ENCODE measurements around the gene CEP85. TPM values are rescaled to one million over a fixed set of nuclear protein-coding genes. Genes with fewer than 3 reads are reported as not detected.

CEP85 gene
- total RNA-seq, 2 experiments from 2014 or later, result 42.0 to 56.3 TPM

- no peak for ATAC-seq
- Mint-ChIP-seq H3K4me3 (peak overlapping the region; percentile 89), H3K9me3 (ENCODE audit: low read depth) (no peaks in the 10 kb centered on the region), H3K27ac (peak overlapping the region; percentile 99), H3K27me3 (no peaks in the 10 kb centered on the region), H3K4me1 (peaks cover 86% of the 10 kb centered on the region), H3K36me3 (peaks cover 60% of the 10 kb centered on the region)
- CTCF ChIA-PET, result interaction anchor here (0.6 to 21.9 kb wide), 7 partner anchors 9 to 135 kb away, joined by 3 to 1010 read pairs (median 5); partner anchors contain the start of genes CD52, CEP85 and UBXN11
- DNase-seq, result no peak
Measured at GRCh38 chr1:26281971-26282370, 48.0 kb downstream of the CEP85 start.

DNA sequence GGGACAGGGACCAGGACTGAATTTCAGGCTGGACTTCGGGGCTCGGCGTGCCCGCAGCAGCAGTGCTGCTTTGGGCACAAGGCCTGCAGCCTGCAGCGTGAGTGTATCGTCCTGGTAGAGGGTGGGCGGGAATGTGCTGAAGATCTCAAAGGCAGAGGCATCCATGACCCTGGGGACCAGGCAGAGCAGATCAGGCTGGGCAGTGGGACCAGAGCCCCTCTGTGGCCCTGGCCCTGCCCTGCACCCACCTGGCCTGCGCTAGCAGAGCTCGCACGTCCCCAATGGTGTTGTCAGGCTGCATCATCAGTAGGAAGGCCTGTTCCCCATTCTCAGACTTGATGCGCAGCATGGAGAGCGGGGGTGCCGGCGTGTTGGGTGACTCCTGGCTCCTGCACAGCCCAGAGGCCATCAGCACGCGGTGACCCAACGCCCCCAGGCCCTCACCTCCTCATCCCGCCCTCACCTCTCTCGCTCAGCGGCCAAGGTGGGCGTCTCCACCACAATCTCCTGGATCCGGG, 48.5 kb downstream of the CEP85 start:
- no peak for ATAC-seq
- Mint-ChIP-seq H3K36me3 (peaks cover 56% of the 10 kb centered on the region), H3K27ac (peak overlapping the region; percentile 99), H3K9me3 (ENCODE audit: low read depth) (no peaks in the 10 kb centered on the region), H3K4me1 (peaks cover 86% of the 10 kb centered on the region), H3K4me3 (peak overlapping the region; percentile 69), H3K27me3 (no peaks in the 10 kb centered on the region)
- CTCF ChIA-PET, result interaction anchor here (1.2 to 21.9 kb wide), 2 partner anchors 27 to 135 kb away, joined by 5 to 1010 read pairs; partner anchors contain the start of genes CD52 and UBXN11
- DNase-seq, result no peak

DNA sequence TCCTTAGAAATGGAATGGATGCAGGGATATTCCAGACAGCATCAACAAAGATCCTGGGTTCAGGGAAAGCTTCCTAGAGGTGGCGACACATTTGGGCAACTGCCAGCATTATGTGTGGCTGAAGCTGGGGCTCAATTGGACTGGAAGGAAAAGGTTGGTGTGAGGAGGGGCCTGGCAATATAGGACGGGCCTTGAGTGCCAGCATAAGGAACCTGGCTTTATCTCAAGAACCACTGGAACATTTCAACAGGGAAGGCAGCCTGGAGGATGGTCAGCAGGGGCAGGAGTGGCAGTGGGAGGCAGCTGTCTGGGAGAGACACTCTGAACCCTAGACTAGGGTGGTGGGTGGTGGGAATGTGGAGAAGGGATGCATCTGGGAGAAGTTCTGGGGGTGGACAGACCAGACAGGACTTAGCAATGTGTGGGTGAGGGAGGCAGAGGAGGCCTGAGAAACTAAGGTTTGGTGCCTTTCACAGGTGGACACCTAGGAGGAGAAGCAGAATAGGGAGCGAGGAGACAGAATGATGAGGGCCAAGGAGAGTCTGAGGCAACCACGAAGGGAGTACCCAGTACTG, 49.4 kb downstream of the CEP85 start:
- DNase-seq (no peak), ATAC-seq (no peak)
- H3K27ac Mint-ChIP-seq, result peak overlapping the region; percentile 99
- peaks cover 86% of the 10 kb centered on the region for H3K4me1 Mint-ChIP-seq
- no peaks in the 10 kb centered on the region for H3K9me3 Mint-ChIP-seq (ENCODE audit: low read depth)
- peak overlapping the region; percentile 69 for H3K4me3 Mint-ChIP-seq
- H3K36me3 Mint-ChIP-seq, result peaks cover 48% of the 10 kb centered on the region
- no peaks in the 10 kb centered on the region for H3K27me3 Mint-ChIP-seq
- CTCF ChIA-PET, result interaction anchor here (0.9 to 21.9 kb wide), 9 partner anchors 7 to 133 kb away, joined by 3 to 1010 read pairs (median 96); partner anchors contain the start of genes CD52, CEP85, UBXN11 and ZNF683

DNA sequence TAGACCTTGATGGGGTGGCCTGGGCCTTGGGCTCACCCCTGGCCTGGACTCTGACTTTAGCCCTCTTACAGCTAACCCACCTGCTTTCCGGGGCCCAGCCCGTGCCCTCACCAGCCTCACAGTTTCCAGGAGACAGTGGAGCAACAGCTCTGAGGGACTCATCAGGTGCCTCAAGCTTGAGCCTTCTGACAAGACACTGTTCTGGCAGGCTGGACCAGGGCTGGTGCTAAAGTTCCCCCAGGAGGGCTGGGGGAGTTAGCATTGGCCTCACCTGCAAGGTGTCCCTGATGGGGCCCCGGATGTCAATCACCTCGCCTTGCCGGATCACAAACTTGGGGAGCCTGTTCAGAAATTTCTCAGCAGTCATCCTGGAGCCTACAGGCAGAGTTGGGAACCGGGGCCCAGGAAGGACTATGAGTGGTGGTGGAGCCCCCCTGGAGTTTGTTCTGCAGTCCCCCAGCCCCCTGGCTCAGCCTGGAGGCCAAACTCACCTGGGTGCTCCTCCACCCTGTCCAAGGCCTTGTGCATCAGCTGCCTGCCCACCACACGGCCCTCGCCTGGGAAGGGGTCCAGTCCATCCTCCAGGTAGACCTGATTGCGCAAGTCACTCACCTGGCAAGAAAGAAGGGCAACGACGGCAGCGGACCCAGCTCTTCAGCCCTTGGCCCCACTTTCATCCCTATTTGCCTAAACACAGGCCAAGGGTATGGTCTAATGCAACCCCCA, 50.0 kb downstream of the CEP85 start:
- H3K9me3 Mint-ChIP-seq (ENCODE audit: low read depth), result no peaks in the 10 kb centered on the region
- no peak for ATAC-seq
- DNase-seq, result peak; percentile 51
- H3K4me3 Mint-ChIP-seq, result peak overlapping the region; percentile 69
- peaks cover 44% of the 10 kb centered on the region for H3K36me3 Mint-ChIP-seq
- CTCF ChIA-PET, result interaction anchor here (0.7 to 21.9 kb wide), 26 partner anchors 8 to 188 kb away, joined by 3 to 1010 read pairs (median 5); partner anchors contain the start of genes CD52, CEP85, HMGN2 and UBXN11
- H3K4me1 Mint-ChIP-seq, result peaks cover 87% of the 10 kb centered on the region
- H3K27ac Mint-ChIP-seq, result peak overlapping the region; percentile 99
- H3K27me3 Mint-ChIP-seq, result no peaks in the 10 kb centered on the region

- Mint-ChIP-seq H3K27me3 (no peaks in the 10 kb centered on the region), H3K36me3 (peaks cover 40% of the 10 kb centered on the region), H3K4me1 (peaks cover 89% of the 10 kb centered on the region), H3K9me3 (ENCODE audit: low read depth) (no peaks in the 10 kb centered on the region), H3K27ac (peak overlapping the region; percentile 99), H3K4me3 (peak overlapping the region; percentile 69)
- CTCF ChIA-PET, result interaction anchor here (0.7 to 21.9 kb wide), 32 partner anchors 9 to 256 kb away, joined by 3 to 1010 read pairs (median 5); partner anchors contain the start of genes CD52, CEP85, DHDDS and HMGN2
- ATAC-seq (peak; percentile 71), DNase-seq (peak; percentile 99)
Measured at GRCh38 chr1:26284597-26285347, 50.8 kb downstream of the CEP85 start.

- DNase-seq (peak; percentile 76), ATAC-seq (no peak)
- Mint-ChIP-seq H3K9me3 (ENCODE audit: low read depth) (no peaks in the 10 kb centered on the region), H3K27me3 (no peaks in the 10 kb centered on the region), H3K27ac (peak overlapping the region; percentile 99), H3K36me3 (peaks cover 36% of the 10 kb centered on the region), H3K4me1 (peaks cover 97% of the 10 kb centered on the region), H3K4me3 (no peak overlapping the region)
- CTCF ChIA-PET, result interaction anchor here (0.6 to 21.9 kb wide), 28 partner anchors 9 to 256 kb away, joined by 3 to 1010 read pairs (median 6); partner anchors contain the start of genes CD52, CEP85, DHDDS and HMGN2
Measured at GRCh38 chr1:26285366-26286063, 51.5 kb downstream of the CEP85 start.

- DNase-seq (no peak), ATAC-seq (no peak)
- Mint-ChIP-seq H3K9me3 (ENCODE audit: low read depth) (no peaks in the 10 kb centered on the region), H3K4me3 (no peak overlapping the region), H3K4me1 (peaks cover 100% of the 10 kb centered on the region), H3K27ac (peak overlapping the region; percentile 99), H3K36me3 (peaks cover 31% of the 10 kb centered on the region), H3K27me3 (no peaks in the 10 kb centered on the region)
- CTCF ChIA-PET, result interaction anchor here (0.9 to 21.9 kb wide), 16 partner anchors 10 to 255 kb away, joined by 3 to 1010 read pairs (median 24); partner anchors contain the start of genes CD52, CEP85, DHDDS and UBXN11
Measured at GRCh38 chr1:26286064-26286416, 52.0 kb downstream of the CEP85 start.

DNA sequence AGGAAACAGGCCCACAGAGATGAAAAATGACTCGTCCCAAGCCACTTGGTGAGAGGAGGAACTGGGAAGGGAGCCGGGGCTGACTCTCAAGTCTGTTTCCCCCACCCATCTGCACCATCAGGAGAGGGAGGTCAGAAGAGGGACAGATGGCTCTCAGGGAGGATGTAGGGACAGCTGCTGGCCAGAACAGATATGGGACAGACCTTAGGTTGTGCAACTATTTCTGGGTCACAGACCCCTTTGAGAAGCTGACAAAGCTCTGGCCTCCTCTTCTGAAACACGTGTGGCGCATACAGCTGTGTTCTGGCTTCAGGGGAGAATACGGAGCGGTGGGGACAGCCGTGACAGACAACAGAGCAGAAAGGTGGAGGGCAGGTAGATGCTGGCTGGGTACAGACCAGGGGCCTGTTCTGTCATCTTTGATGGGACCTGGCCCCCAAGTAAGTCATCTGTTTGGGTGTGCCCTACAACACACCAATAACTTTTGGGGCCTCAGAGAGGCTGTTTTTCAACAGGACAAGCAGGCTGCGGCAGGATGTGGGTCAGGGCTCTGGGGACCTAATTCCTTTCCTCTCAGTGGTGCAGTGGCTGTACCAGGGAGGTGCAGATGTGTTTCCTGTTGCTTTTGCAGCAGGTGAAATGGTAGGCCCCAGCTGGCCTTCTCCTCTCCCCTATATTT, 53.2 kb downstream of the CEP85 start:
- Mint-ChIP-seq H3K4me1 (peaks cover 98% of the 10 kb centered on the region), H3K27ac (peak overlapping the region; percentile 99), H3K36me3 (peaks cover 21% of the 10 kb centered on the region), H3K27me3 (no peaks in the 10 kb centered on the region), H3K4me3 (peak overlapping the region; percentile 43), H3K9me3 (ENCODE audit: low read depth) (no peaks in the 10 kb centered on the region)
- ATAC-seq (peak; percentile 40), DNase-seq (peak; percentile 96)
- CTCF ChIA-PET, result interaction anchor here (0.9 to 21.9 kb wide), 9 partner anchors 11 to 213 kb away, joined by 3 to 1010 read pairs (median 96); partner anchors contain the start of genes CD52, CEP85, UBXN11 and ZNF683

- Mint-ChIP-seq H3K27me3 (no peaks in the 10 kb centered on the region), H3K4me3 (peak overlapping the region; percentile 43), H3K9me3 (ENCODE audit: low read depth) (no peaks in the 10 kb centered on the region), H3K36me3 (peaks cover 16% of the 10 kb centered on the region), H3K4me1 (peaks cover 92% of the 10 kb centered on the region), H3K27ac (peak overlapping the region; percentile 99)
- DNase-seq (no peak), ATAC-seq (no peak)
- CTCF ChIA-PET, result interaction anchor here (0.8 to 21.9 kb wide), 11 partner anchors 8 to 181 kb away, joined by 3 to 1010 read pairs (median 62); partner anchors contain the start of genes CD52, CEP85, SH3BGRL3 and UBXN11
Measured at GRCh38 chr1:26287811-26288210, 53.8 kb downstream of the CEP85 start.

- CTCF ChIA-PET, result interaction anchor here (0.8 to 21.9 kb wide), 15 partner anchors 9 to 182 kb away, joined by 3 to 1010 read pairs (median 35); partner anchors contain the start of genes CD52, CEP85, DHDDS and SH3BGRL3
- no peaks in the 10 kb centered on the region for H3K9me3 Mint-ChIP-seq (ENCODE audit: low read depth)
- peak; percentile 89 for DNase-seq
- peak overlapping the region; percentile 99 for H3K27ac Mint-ChIP-seq
- H3K27me3 Mint-ChIP-seq, result no peaks in the 10 kb centered on the region
- peaks cover 9% of the 10 kb centered on the region for H3K36me3 Mint-ChIP-seq
- H3K4me3 Mint-ChIP-seq, result peak overlapping the region; percentile 18
- H3K4me1 Mint-ChIP-seq, result peaks cover 86% of the 10 kb centered on the region
- peak; percentile 40 for ATAC-seq
Measured at GRCh38 chr1:26288311-26288941, 54.4 kb downstream of the CEP85 start.

Measured in activated CD8-positive, alpha-beta memory T cell treated with anti-CD3 and anti-CD28 coated beads, Interleukin-2, amount 10 ng/mL, durations not matched to agents 7 days and 5 days (primary cell).